HFFc6 (cell line): ENCODE measurements around the gene NOS1AP. TPM values are rescaled to one million over a fixed set of nuclear protein-coding genes. Genes with fewer than 3 reads are reported as not detected.
A peak's percentile ranks its signal among the peaks of the same experiment; 100 is the strongest.

Source experiments
- DNase-seq: peaks from one replicate; pipeline ENCODE4 v3.0.0-alpha.2; 2018
- H3K27ac Mint-ChIP-seq: 2 replicates; pipeline ENCODE4 v1.8.0; 2020; ENCODE audit warnings: mild to moderate bottlenecking, mixed read lengths
- H3K27me3 Mint-ChIP-seq: 2 replicates; pipeline ENCODE4 v1.8.0; 2021; ENCODE audit warnings: mild to moderate bottlenecking, moderate library complexity, mixed read lengths; ENCODE audit not compliant: insufficient read depth
- H3K36me3 Mint-ChIP-seq: 2 replicates; pipeline ENCODE4 v1.8.0; 2021; ENCODE audit warnings: low read depth, mixed read lengths
- H3K4me1 Mint-ChIP-seq: 2 replicates; pipeline ENCODE4 v1.8.0; 2020; ENCODE audit warnings: low read depth, mixed read lengths
- H3K4me3 Mint-ChIP-seq: 2 replicates; pipeline ENCODE4 v1.8.0; 2020; ENCODE audit warnings: mild to moderate bottlenecking, moderate library complexity, mixed read lengths
- H3K9me3 Mint-ChIP-seq: 2 replicates; pipeline ENCODE4 v1.8.0; 2020; ENCODE audit warnings: mild to moderate bottlenecking, mixed read lengths
- total RNA-seq, 6 experiments: library from RNA; stranded (reverse); fragmentation: NEBNext Ultra II Directional; extraction: Animal tissue kit (Norgen Biotek cat#: 25700); gene quantifications; 2 replicates in 1 of 6; 3 replicates in 5 of 6; pipeline ENCODE4 v1.2.3, GENCODE V29; 2021
- TF ChIP-seq, protein P1 (sequence below): fragments of 200-600 bp; sonication (generic); IDR thresholded peaks from 2 replicates; pipeline ENCODE4 v1.5.0; 2021; ENCODE audit warnings: antibody characterized with exemption, mild to moderate bottlenecking

The NOS1AP gene
- total RNA-seq, 6 experiments from 2014 or later, result 0.11 to 0.62 (median 0.29) TPM

DNA sequence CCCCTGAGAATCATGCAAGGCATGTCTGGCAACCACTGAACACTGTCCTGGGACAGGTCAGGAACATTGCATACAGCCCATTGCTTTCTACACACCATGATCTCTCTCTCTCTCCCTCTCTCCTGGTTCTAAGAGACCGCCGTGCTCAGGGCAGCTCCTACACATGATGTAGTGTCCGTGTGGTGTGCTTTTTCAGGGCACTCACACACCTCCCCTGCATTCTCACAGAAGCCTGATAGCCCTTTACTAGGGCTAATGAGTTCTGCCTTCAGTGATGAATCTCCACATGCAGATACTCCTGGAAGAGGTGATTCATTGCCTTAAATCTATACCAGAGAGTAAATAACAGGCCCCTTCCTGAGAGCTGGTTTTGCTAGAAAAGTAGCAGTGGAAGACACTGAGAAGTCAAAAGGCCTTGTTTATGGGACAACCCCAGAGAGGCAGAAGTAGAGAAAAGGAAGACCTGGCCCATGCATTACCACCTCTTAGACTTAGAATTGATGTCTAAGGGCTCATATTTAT lies 38.7 kb upstream of the NOS1AP start:
- peaks cover 22% of the 10 kb centered on the region for H3K4me1 Mint-ChIP-seq
- H3K9me3 Mint-ChIP-seq, result peaks cover 9% of the 10 kb centered on the region; the same call in 1 of the 2 replicates
- H3K36me3 Mint-ChIP-seq, result peaks cover 10% of the 10 kb centered on the region
- no peak for DNase-seq
- no peak overlapping the region for H3K27ac Mint-ChIP-seq
- no peak overlapping the region for H3K4me3 Mint-ChIP-seq
- peaks cover 3% of the 10 kb centered on the region for H3K27me3 Mint-ChIP-seq
- TF ChIP-seq, protein P1, sequence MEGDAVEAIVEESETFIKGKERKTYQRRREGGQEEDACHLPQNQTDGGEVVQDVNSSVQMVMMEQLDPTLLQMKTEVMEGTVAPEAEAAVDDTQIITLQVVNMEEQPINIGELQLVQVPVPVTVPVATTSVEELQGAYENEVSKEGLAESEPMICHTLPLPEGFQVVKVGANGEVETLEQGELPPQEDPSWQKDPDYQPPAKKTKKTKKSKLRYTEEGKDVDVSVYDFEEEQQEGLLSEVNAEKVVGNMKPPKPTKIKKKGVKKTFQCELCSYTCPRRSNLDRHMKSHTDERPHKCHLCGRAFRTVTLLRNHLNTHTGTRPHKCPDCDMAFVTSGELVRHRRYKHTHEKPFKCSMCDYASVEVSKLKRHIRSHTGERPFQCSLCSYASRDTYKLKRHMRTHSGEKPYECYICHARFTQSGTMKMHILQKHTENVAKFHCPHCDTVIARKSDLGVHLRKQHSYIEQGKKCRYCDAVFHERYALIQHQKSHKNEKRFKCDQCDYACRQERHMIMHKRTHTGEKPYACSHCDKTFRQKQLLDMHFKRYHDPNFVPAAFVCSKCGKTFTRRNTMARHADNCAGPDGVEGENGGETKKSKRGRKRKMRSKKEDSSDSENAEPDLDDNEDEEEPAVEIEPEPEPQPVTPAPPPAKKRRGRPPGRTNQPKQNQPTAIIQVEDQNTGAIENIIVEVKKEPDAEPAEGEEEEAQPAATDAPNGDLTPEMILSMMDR, result no peak

DNA sequence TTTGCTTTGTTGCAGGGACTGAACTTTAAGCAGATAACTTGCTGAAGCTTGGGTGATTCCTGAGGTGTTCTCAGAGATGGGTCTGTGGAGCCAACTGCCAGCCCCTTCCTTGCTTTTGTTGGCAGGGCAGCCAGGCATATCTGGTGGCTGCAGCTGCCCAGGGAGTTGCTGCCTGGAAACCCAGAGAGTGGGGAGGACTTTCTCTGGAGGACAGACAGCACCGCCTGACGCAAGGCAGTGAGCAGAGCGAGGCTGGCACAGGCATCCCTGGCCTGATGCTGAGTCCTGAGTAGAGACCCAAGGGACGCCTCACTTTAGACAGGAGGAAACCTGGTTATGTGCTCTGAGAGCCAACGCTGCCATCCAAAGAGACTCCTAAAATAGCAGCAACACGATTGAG lies 36.1 kb upstream of the NOS1AP start:
- TF ChIP-seq, protein P1, result no peak
- no peak for DNase-seq
- Mint-ChIP-seq H3K36me3 (no peaks in the 10 kb centered on the region), H3K27me3 (peaks cover 3% of the 10 kb centered on the region), H3K9me3 (no peaks in the 10 kb centered on the region), H3K4me3 (no peak overlapping the region), H3K27ac (no peak overlapping the region), H3K4me1 (peaks cover 34% of the 10 kb centered on the region)

DNA sequence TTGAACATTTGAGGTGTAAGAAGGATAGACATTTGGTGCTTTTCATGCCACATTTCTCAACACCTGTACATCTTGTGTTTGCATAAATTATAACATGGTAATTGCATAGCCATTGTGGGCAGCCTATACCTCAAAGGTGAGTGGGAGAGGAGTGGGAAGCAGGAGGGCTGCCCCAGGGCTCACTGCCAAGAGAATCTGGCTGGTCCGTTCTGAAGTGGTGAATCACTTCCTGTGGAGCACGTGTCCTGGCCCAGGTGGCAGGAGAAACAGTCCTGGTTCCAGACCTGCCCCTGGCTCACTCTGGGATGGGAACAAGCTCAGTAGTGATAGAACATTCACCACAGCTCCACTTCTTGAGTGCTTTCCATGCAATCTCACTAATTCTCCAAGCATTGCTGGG lies 34.2 kb upstream of the NOS1AP start:
- Mint-ChIP-seq H3K4me3 (no peak overlapping the region), H3K27me3 (peaks cover 5% of the 10 kb centered on the region), H3K36me3 (no peaks in the 10 kb centered on the region), H3K9me3 (no peaks in the 10 kb centered on the region), H3K27ac (no peak overlapping the region), H3K4me1 (peaks cover 29% of the 10 kb centered on the region)
- TF ChIP-seq, protein P1, result no peak
- no peak for DNase-seq

DNA sequence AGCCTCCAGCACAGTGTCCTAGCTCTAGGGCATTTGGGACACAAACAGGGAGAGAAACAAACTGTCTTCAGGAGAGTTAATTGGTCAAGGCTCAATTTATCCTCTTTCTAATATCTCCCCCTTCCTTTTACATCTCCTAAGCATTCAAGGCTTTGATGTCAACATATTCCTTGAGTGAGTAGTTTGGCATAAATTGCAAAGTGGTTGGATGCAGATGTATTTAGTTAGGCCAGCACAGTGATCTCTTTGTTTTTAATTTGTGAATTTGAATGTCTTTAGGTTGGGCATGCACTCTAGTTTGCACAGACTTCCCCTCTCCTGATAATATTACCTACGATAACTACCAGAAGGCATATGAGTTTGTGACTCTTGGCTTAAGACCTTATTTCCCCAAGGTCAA lies 33.3 kb upstream of the NOS1AP start:
- DNase-seq, result no peak
- H3K4me3 Mint-ChIP-seq, result no peak overlapping the region
- no peaks in the 10 kb centered on the region for H3K9me3 Mint-ChIP-seq
- H3K36me3 Mint-ChIP-seq, result no peaks in the 10 kb centered on the region
- peaks cover 20% of the 10 kb centered on the region for H3K4me1 Mint-ChIP-seq
- TF ChIP-seq, protein P1, result no peak
- no peak overlapping the region for H3K27ac Mint-ChIP-seq
- H3K27me3 Mint-ChIP-seq, result peaks cover 5% of the 10 kb centered on the region

DNA sequence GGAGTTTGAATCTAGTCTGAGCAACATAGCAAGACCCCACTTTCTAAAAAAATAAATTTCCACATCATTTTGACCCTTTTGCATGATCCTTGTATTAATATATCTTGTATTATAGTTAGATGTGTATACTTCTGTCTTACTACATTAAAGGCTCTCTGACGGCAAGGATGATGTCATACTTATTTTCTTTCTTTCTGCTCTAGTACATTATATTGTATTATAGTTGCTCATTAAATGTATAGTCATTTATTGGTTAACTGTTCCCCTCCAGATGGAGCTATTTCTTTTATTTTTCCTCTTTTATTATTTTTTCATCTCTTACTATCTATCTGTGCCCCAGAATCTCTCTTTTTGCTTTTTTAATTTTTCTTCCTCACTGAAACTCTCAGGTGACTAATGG lies 30.9 kb upstream of the NOS1AP start:
- Mint-ChIP-seq H3K27me3 (peaks cover 4% of the 10 kb centered on the region), H3K27ac (no peak overlapping the region), H3K4me1 (peaks cover 20% of the 10 kb centered on the region), H3K4me3 (no peak overlapping the region), H3K9me3 (no peaks in the 10 kb centered on the region), H3K36me3 (no peaks in the 10 kb centered on the region)
- DNase-seq, result no peak
- TF ChIP-seq, protein P1, result peak; percentile 27; the same call in 1 of the 2 replicates

GRCh38 chr1:162040001-162040400 lies 29.5 kb upstream of the NOS1AP start:
- Mint-ChIP-seq H3K4me1 (peaks cover 20% of the 10 kb centered on the region), H3K36me3 (no peaks in the 10 kb centered on the region), H3K27ac (no peak overlapping the region), H3K9me3 (no peaks in the 10 kb centered on the region), H3K27me3 (peaks cover 2% of the 10 kb centered on the region; the same call in 1 of the 2 replicates), H3K4me3 (no peak overlapping the region)
- DNase-seq, result no peak
- TF ChIP-seq, protein P1, result no peak
